Cardiac muscle cell (in vitro differentiated cells and primary cell): ENCODE measurements around the gene IL32. TPM values are rescaled to one million over a fixed set of nuclear protein-coding genes. Genes with fewer than 3 reads are reported as not detected.

Source experiments
- DNase-seq, 2 donors: peaks; one replicate each; pipeline versions ENCODE4 v3.0.0 to v3.0.0-alpha.2; 2010 to 2017; ENCODE audit warnings: low read depth in 1 of 2, low spot score in 1 of 2
- H3K27ac ChIP-seq: fragments of 200-600 bp; sonication (generic); 2 replicates; pipeline ENCODE4 v1.5.1; 2016
- H3K27me3 ChIP-seq: fragments of 200-600 bp; sonication (generic); 2 replicates; pipeline ENCODE4 v1.6.0; 2016; ENCODE audit warnings: control low read depth
- H3K36me3 ChIP-seq: fragments of 200-600 bp; sonication (generic); 2 replicates; pipeline ENCODE4 v1.5.1; 2016; ENCODE audit warnings: control low read depth
- H3K4me1 ChIP-seq: fragments of 200-600 bp; sonication (generic); 2 replicates; pipeline ENCODE4 v1.8.1; 2017; ENCODE audit warnings: low read depth, mild to moderate bottlenecking, mixed run types
- H3K4me3 ChIP-seq: fragments of 200-600 bp; sonication (generic); 2 replicates; pipeline ENCODE4 v1.5.1; 2016; ENCODE audit warnings: mild to moderate bottlenecking
- H3K9me3 ChIP-seq: fragments of 200-600 bp; sonication (generic); 2 replicates; pipeline ENCODE4 v1.5.1; 2017; ENCODE audit warnings: low read depth, mild to moderate bottlenecking, control low read depth
- CTCF ChIP-seq: IDR thresholded peaks from 2 replicates; pipeline ENCODE4 v1.5.1; 2012; ENCODE audit warnings: low read depth, mild to moderate bottlenecking, low read length
- polyA plus RNA-seq: library from polyadenylated mRNA; unstranded; fragments of >200 nt; fragmentation: Nextera tagmentation; extraction: Ambion mirVana; gene quantifications from 2 replicates; pipeline ENCODE4 v1.2.1, GENCODE V29; 2016
- total RNA-seq: library from RNA; depleted of rRNA; stranded (reverse); fragments of >200 nt; gene quantifications from 2 replicates; pipeline ENCODE4 v1.2.3, GENCODE V29; 2016

The IL32 gene
- total and polyA plus RNA-seq, 2 experiments from 2014 or later = 0.35 to 0.66 TPM

- Histone ChIP-seq H3K36me3 (peaks cover 13% of the 10 kb centered on the region), H3K27me3 (peaks cover 33% of the 10 kb centered on the region), H3K9me3 (no peaks in the 10 kb centered on the region), H3K4me3 (no peak overlapping the region), H3K4me1 (peaks cover 3% of the 10 kb centered on the region), H3K27ac (no peak overlapping the region)
- no peak for TF ChIP-seq CTCF
- DNase-seq = no peak
These were observed 34.9 kb upstream of the IL32 start for GRCh38 chr16:3030222-3031212.

- Histone ChIP-seq H3K27me3 (peaks cover 54% of the 10 kb centered on the region), H3K4me3 (no peak overlapping the region), H3K9me3 (no peaks in the 10 kb centered on the region), H3K27ac (no peak overlapping the region), H3K4me1 (peaks cover 3% of the 10 kb centered on the region), H3K36me3 (no peaks in the 10 kb centered on the region)
- TF ChIP-seq CTCF = no peak
- DNase-seq = no peak
These were observed 32.8 kb upstream of the IL32 start for GRCh38 chr16:3032624-3033023.

- no peaks in the 10 kb centered on the region for H3K4me1 ChIP-seq
- no peak for TF ChIP-seq CTCF
- no peaks in the 10 kb centered on the region for H3K9me3 ChIP-seq
- H3K36me3 ChIP-seq = no peaks in the 10 kb centered on the region
- peaks cover 82% of the 10 kb centered on the region for H3K27me3 ChIP-seq
- no peak overlapping the region for H3K4me3 ChIP-seq
- no peak overlapping the region for H3K27ac ChIP-seq
- DNase-seq = no peak
These were observed 30.0 kb upstream of the IL32 start for GRCh38 chr16:3035289-3035971.

GRCh38 chr16:3035972-3036725 is 29.3 kb upstream of the IL32 start:
- no peaks in the 10 kb centered on the region for H3K4me1 ChIP-seq
- no peak overlapping the region for H3K4me3 ChIP-seq
- no peak overlapping the region for H3K27ac ChIP-seq
- H3K9me3 ChIP-seq = no peaks in the 10 kb centered on the region
- H3K36me3 ChIP-seq = no peaks in the 10 kb centered on the region
- H3K27me3 ChIP-seq = peaks cover 86% of the 10 kb centered on the region
- DNase-seq = no peak
- no peak for TF ChIP-seq CTCF

GRCh38 chr16:3036726-3037315 is 28.6 kb upstream of the IL32 start, which contains the start of gene BICDL2:
BICDL2 (minus strand) TSS chr16:3036944; CDS start chr16:3035496, 1,448 bp downstream.
- peaks cover 90% of the 10 kb centered on the region for H3K27me3 ChIP-seq
- no peak for DNase-seq

More at GRCh38 chr16:3036726-3037315, 28.6 kb upstream of the IL32 start, which contains the start of gene BICDL2:
- no peaks in the 10 kb centered on the region for H3K4me1 ChIP-seq
- H3K36me3 ChIP-seq = no peaks in the 10 kb centered on the region
- no peak within 1 kb of the TSS for H3K27ac ChIP-seq
- H3K9me3 ChIP-seq = no peaks in the 10 kb centered on the region
- H3K4me3 ChIP-seq = no peak within 1 kb of the TSS
- no peak for TF ChIP-seq CTCF
